Common myeloid progenitor, CD34-positive (primary cell): ENCODE measurements around the gene CEP295NL.

Experiments
- CTCF ChIA-PET: fragments of 350-600 bp; sonication (Branson Sonifier 250); formaldehyde crosslinking; loops from one replicate; lab custom pipeline; 2021; ENCODE audit warnings: antibody characterized with exemption; lab: Charles Lee
- POLR2A ChIA-PET: fragments of 350-600 bp; sonication (Branson Sonifier 250); formaldehyde crosslinking; loops from one replicate; lab custom pipeline; 2021; ENCODE audit warnings: antibody characterized with exemption; lab: Charles Lee
- DNase-seq, 3 donors: peaks; one replicate each; pipeline versions ENCODE4 v3.0.0 to v3.0.0-alpha.2; 2013
- H3K27ac ChIP-seq, 2 experiments: 1 replicate in 1 of 2; 2 replicates in 1 of 2; pipeline ENCODE4 v1.7.0; 2013; ENCODE audit warnings: inconsistent platforms in 2 of 2, low read length in 2 of 2, mild to moderate bottlenecking in 2 of 2, low read depth in 1 of 2, moderate library complexity in 1 of 2; ENCODE audit not compliant: severe bottlenecking in 2 of 2, insufficient read depth in 1 of 2, poor library complexity in 1 of 2
- H3K27me3 ChIP-seq, 5 experiments: replicated peaks in 2 of 5; 1 replicate in 3 of 5; 2 replicates in 2 of 5; pipeline versions ENCODE4 v1.6.1 to v1.7.0; 2013; ENCODE audit warnings: low read length in 4 of 5, mild to moderate bottlenecking in 2 of 5, moderate library complexity in 2 of 5, inconsistent platforms in 1 of 5; ENCODE audit not compliant: insufficient read depth in 5 of 5, control insufficient read depth in 4 of 5
- H3K36me3 ChIP-seq, 4 experiments: 1 replicate in 2 of 4; 2 replicates in 2 of 4; pipeline versions ENCODE4 v1.6.1 to v1.7.0; 2013; ENCODE audit warnings: low read length in 3 of 4, control low read depth in 1 of 4, mild to moderate bottlenecking in 1 of 4; ENCODE audit not compliant: control insufficient read depth in 4 of 4, insufficient read depth in 4 of 4
- H3K4me1 ChIP-seq, 4 experiments: 1 replicate in 3 of 4; 2 replicates in 1 of 4; pipeline versions ENCODE4 v1.6.1 to v1.7.1; 2013; ENCODE audit warnings: low read length in 3 of 4, mild to moderate bottlenecking in 3 of 4, control low read depth in 1 of 4, inconsistent platforms in 1 of 4, moderate library complexity in 1 of 4; ENCODE audit not compliant: control insufficient read depth in 4 of 4, insufficient read depth in 4 of 4; ENCODE audit errors: control extremely low read depth in 1 of 4
- H3K4me3 ChIP-seq, 7 experiments: 1 replicate in 4 of 7; 2 replicates in 3 of 7; pipeline versions ENCODE4 v1.5.1 to v1.7.0; 2013; ENCODE audit warnings: mild to moderate bottlenecking in 7 of 7, low read length in 6 of 7, moderate library complexity in 6 of 7, inconsistent platforms in 2 of 7, low read depth in 2 of 7, control low read depth in 1 of 7; ENCODE audit not compliant: insufficient read depth in 4 of 7, control insufficient read depth in 1 of 7; ENCODE audit errors: extremely low read depth in 1 of 7
- H3K9me3 ChIP-seq, 5 experiments: 1 replicate in 4 of 5; 2 replicates in 1 of 5; pipeline versions ENCODE4 v1.6.1 to v1.7.1; 2013; ENCODE audit warnings: low read length in 4 of 5, mild to moderate bottlenecking in 2 of 5, inconsistent platforms in 1 of 5, low read depth in 1 of 5, moderate library complexity in 1 of 5; ENCODE audit not compliant: control insufficient read depth in 4 of 5, insufficient read depth in 2 of 5; ENCODE audit errors: control extremely low read depth in 1 of 5
- WGBS: methylation state at CpG from one replicate; pipeline ENCODE4 v1.1.5; 2013; ENCODE audit not compliant: insufficient coverage; 5-methylcytosine and 5-hydroxymethylcytosine counted together

Gene CEP295NL

GRCh38 chr17:78842881-78843565, 60.0 kb downstream of the CEP295NL start:
- WGBS: 84% methylated on average over 9 of the region's 10 CpGs
- Histone ChIP-seq H3K27me3 (no peaks in the 10 kb centered on the region), H3K36me3 (no peaks in the 10 kb centered on the region), H3K9me3 (no peaks in the 10 kb centered on the region), H3K27ac (no peak overlapping the region), H3K4me1 (peaks cover 8 to 33% (median 26%) of the 10 kb centered on the region in 4 experiments), H3K4me3 (no peak overlapping the region)
- ChIA-PET POLR2A (interaction anchor here (0.7 to 0.9 kb wide), 2 partner anchors 13 to 79 kb away, joined by 3 to 6 read pairs; no protein-coding TSS in a partner anchor), CTCF (interaction anchor here (1.6 to 2.4 kb wide), 3 partner anchors 10 to 124 kb away, joined by 3 to 6 read pairs (median 5); no protein-coding TSS in a partner anchor)
- DNase-seq: peak; percentile 67 to 81 (median 76)

GRCh38 chr17:78840780-78841611, 62.0 kb downstream of the CEP295NL start, which contains the start of gene USP36:
TSS of gene USP36 (minus strand) at chr17:78840814. CDS start at chr17:78836363, 4,451 bp downstream.
- ChIA-PET CTCF (interaction anchor here (0.7 to 1.4 kb wide), 6 partner anchors 10 to 131 kb away, joined by 3 to 6 read pairs (median 3); no protein-coding TSS in a partner anchor), POLR2A (interaction anchor here (0.9 kb wide), 1 partner anchor 9 kb away, joined by 3 read pairs; no protein-coding TSS in a partner anchor)
- DNase-seq: peak; percentile 99 to 100 (median 99)
- Histone ChIP-seq H3K27me3 (no peaks in the 10 kb centered on the region), H3K27ac (peak within 1 kb of the TSS; percentile 89 to 97), H3K4me1 (peaks cover 8 to 33% (median 26%) of the 10 kb centered on the region in 4 experiments), H3K36me3 (peaks cover 8 to 19% (median 13%) of the 10 kb centered on the region in 4 experiments), H3K4me3 (peak within 1 kb of the TSS; percentile 63 to 88 (median 83)), H3K9me3 (no peaks in the 10 kb centered on the region)
- WGBS: 0% methylated on average over 66 of the region's 74 CpGs
